Small intestine (tissue), 7 donors: ENCODE data around the gene NFATC3. TPM values are rescaled to one million over a fixed set of nuclear protein-coding genes. Genes with fewer than 3 reads are reported as not detected.

ENCODE experiments used
- DNase-seq, 2 donors: peaks; one replicate each; pipeline versions ENCODE4 v3.0.0 to v3.0.0-alpha.2; 2013
- FAIRE-seq: peaks from 2 replicates; lab custom pipeline; 2012; peaks lifted over from hg19 to GRCh38; lab: Jason Lieb, UNC
- H3K27ac ChIP-seq, 3 donors: one replicate each; pipeline ENCODE4 v1.5.1; 2013; ENCODE audit warnings: low read length in 2 of 3, mild to moderate bottlenecking in 2 of 3, control low read depth in 1 of 3, inconsistent platforms in 1 of 3, low read depth in 1 of 3, moderate library complexity in 1 of 3
- H3K27me3 ChIP-seq, 3 donors: one replicate each; pipeline ENCODE4 v1.6.1; 2013; ENCODE audit warnings: low read length in 3 of 3, inconsistent platforms in 1 of 3; ENCODE audit not compliant: control insufficient read depth in 3 of 3, insufficient read depth in 3 of 3
- H3K36me3 ChIP-seq, 3 donors: one replicate each; pipeline ENCODE4 v1.6.1; 2013; ENCODE audit warnings: low read length in 3 of 3, inconsistent platforms in 1 of 3, low read depth in 1 of 3, mild to moderate bottlenecking in 1 of 3, moderate library complexity in 1 of 3; ENCODE audit not compliant: control insufficient read depth in 3 of 3, insufficient read depth in 2 of 3
- H3K4me1 ChIP-seq, 3 donors: one replicate each; pipeline ENCODE4 v1.6.1; 2013; ENCODE audit warnings: low read length in 2 of 3, inconsistent platforms in 1 of 3, low read depth in 1 of 3, mild to moderate bottlenecking in 1 of 3, moderate library complexity in 1 of 3; ENCODE audit not compliant: control insufficient read depth in 3 of 3, insufficient read depth in 2 of 3
- H3K4me3 ChIP-seq, 3 donors: one replicate each; pipeline ENCODE4 v1.5.1; 2013; ENCODE audit warnings: low read length in 3 of 3, control low read depth in 1 of 3, inconsistent platforms in 1 of 3, low read depth in 1 of 3, mild to moderate bottlenecking in 1 of 3, moderate library complexity in 1 of 3
- H3K9me3 ChIP-seq, 2 donors: one replicate each; pipeline ENCODE4 v1.6.1; 2013; ENCODE audit warnings: low read depth in 1 of 2, low read length in 1 of 2; ENCODE audit not compliant: control insufficient read depth in 2 of 2, insufficient read depth in 1 of 2
- WGBS, 3 donors: extraction: QIAGEN DNeasy Blood & Tissue Kit; methylation state at CpG; one replicate each; pipeline ENCODE4 v1.1.7; 2013; 5-methylcytosine and 5-hydroxymethylcytosine counted together
- polyA plus RNA-seq, 4 donors: library from polyadenylated mRNA; stranded (reverse) in 3 of 4; unstranded in 1 of 4; fragments of 200-250 nt in 3 of 4; fragments of 120-200 nt in 1 of 4; gene quantifications; one replicate each; pipeline versions ENCODE4 v1.2.1 to v1.2.3, GENCODE V29; 2013
- donor health status: healthy with polysubstance abuse.
- donor health status: control.
- donor health status: control.
- donor health status: Bipolar disorder and iron deficiency.
- donor health status: healthy.

Gene NFATC3
- polyA plus RNA-seq, 4 donors: 10.8 to 26.8 (median 13.7) TPM

- H3K36me3 ChIP-seq: peaks cover 4 to 80% (median 7%) of the 10 kb centered on the region in 3 donors
- FAIRE-seq: no peak
- DNase-seq: no peak
Measured at GRCh38 chr16:68075980-68076379, 9.2 kb upstream of the NFATC3 start.

DNA sequence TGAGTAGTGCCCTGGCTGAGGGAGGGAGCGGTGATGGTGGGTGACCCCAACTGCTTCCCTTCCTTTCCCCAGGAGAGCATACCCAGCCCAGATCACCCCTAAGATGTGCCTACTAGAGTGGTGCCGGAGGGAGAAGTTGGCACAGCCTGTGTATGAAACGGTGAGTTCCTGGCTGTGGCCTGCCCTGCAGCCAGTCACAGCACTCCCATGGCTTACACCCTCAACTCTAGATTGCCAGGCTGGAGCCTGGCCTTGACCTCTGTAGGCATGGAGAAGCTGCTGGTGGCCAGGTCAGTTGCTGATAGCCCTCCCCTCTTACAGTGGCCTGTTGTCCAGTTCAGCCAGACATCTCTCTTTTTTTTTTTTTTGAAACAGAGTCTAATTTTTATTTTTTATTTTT lies 8.6 kb upstream of the NFATC3 start:
- DNase-seq (no peak), FAIRE-seq (no peak)
- H3K27me3 ChIP-seq: no peaks in the 10 kb centered on the region
- no peak overlapping the region for H3K4me3 ChIP-seq
- 94 to 95% (median 94%) methylated on average over 3 of the region's 3 CpGs for WGBS, 3 donors
- H3K4me1 ChIP-seq: peaks cover 16 to 39% (median 16%) of the 10 kb centered on the region in 3 donors
- peaks cover 0 to 74% (median 3%) of the 10 kb centered on the region in 3 donors for H3K36me3 ChIP-seq
- no peaks in the 10 kb centered on the region for H3K9me3 ChIP-seq
- no peak overlapping the region for H3K27ac ChIP-seq

More at GRCh38 chr16:68075980-68076379, 9.2 kb upstream of the NFATC3 start:
- Histone ChIP-seq H3K4me3 (no peak overlapping the region), H3K4me1 (peaks cover 12 to 33% (median 13%) of the 10 kb centered on the region in 3 donors), H3K9me3 (no peaks in the 10 kb centered on the region), H3K27ac (no peak overlapping the region), H3K27me3 (no peaks in the 10 kb centered on the region)
- 93 to 98% (median 94%) methylated on average over 3 of the region's 3 CpGs for WGBS, 3 donors

- 49 to 75% (median 69%) methylated on average over 7 of the region's 7 CpGs for WGBS, 3 donors
- Histone ChIP-seq H3K9me3 (no peaks in the 10 kb centered on the region), H3K27me3 (no peaks in the 10 kb centered on the region), H3K4me3 (no peak overlapping the region), H3K4me1 (peaks cover 21 to 54% (median 22%) of the 10 kb centered on the region in 3 donors), H3K36me3 (peaks cover 0 to 59% (median 3%) of the 10 kb centered on the region in 3 donors), H3K27ac (peak overlapping the region; percentile 88 to 95 (median 90))
- DNase-seq: peak in 1 of 2 donors; percentile 58
- FAIRE-seq: no peak
Measured at GRCh38 chr16:68077866-68078700, 7.1 kb upstream of the NFATC3 start.

- Histone ChIP-seq H3K4me1 (peaks cover 21 to 61% (median 29%) of the 10 kb centered on the region in 3 donors), H3K36me3 (peaks cover 0 to 56% (median 3%) of the 10 kb centered on the region in 3 donors), H3K9me3 (no peaks in the 10 kb centered on the region), H3K4me3 (no peak overlapping the region), H3K27me3 (no peaks in the 10 kb centered on the region), H3K27ac (peak overlapping the region; percentile 88 to 95 (median 90))
- DNase-seq (peak in 1 of 2 donors; percentile 17), FAIRE-seq (no peak)
- WGBS, 3 donors: 73 to 85% (median 74%) methylated on average over 8 of the region's 8 CpGs
Measured at GRCh38 chr16:68078701-68079375, 6.3 kb upstream of the NFATC3 start.

DNA sequence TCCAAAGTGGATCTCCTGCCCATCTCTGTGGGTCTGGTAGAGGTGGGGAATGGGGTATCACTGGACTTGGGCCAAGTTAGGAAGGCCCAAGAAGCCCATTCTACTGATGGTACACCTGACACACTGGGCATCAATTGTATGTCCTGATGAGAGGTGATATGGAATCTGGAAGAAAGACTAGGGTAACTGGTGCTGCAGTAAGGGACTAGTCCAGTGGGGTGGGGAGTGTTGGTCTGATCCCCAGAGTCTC lies 5.9 kb upstream of the NFATC3 start:
- FAIRE-seq (no peak), DNase-seq (no peak)
- H3K4me1 ChIP-seq: peaks cover 24 to 66% (median 33%) of the 10 kb centered on the region in 3 donors
- H3K4me3 ChIP-seq: no peak overlapping the region
- peaks cover 0 to 51% (median 3%) of the 10 kb centered on the region in 3 donors for H3K36me3 ChIP-seq
- no peaks in the 10 kb centered on the region for H3K9me3 ChIP-seq
- peak overlapping the region; percentile 88 to 95 (median 90) for H3K27ac ChIP-seq
- H3K27me3 ChIP-seq: no peaks in the 10 kb centered on the region

GRCh38 chr16:68079626-68080344 lies 5.4 kb upstream of the NFATC3 start:
- FAIRE-seq: no peak
- 6 to 15% (median 14%) methylated on average over 12 to 13 of the region's 13 CpGs for WGBS, 3 donors
- Histone ChIP-seq H3K36me3 (peaks cover 0 to 46% (median 3%) of the 10 kb centered on the region in 3 donors), H3K4me3 (no peak overlapping the region), H3K27ac (peak overlapping the region; percentile 88 to 95 (median 90)), H3K4me1 (peaks cover 24 to 68% (median 34%) of the 10 kb centered on the region in 3 donors), H3K27me3 (no peaks in the 10 kb centered on the region), H3K9me3 (no peaks in the 10 kb centered on the region)
- peak; percentile 91 to 94 for DNase-seq

DNA sequence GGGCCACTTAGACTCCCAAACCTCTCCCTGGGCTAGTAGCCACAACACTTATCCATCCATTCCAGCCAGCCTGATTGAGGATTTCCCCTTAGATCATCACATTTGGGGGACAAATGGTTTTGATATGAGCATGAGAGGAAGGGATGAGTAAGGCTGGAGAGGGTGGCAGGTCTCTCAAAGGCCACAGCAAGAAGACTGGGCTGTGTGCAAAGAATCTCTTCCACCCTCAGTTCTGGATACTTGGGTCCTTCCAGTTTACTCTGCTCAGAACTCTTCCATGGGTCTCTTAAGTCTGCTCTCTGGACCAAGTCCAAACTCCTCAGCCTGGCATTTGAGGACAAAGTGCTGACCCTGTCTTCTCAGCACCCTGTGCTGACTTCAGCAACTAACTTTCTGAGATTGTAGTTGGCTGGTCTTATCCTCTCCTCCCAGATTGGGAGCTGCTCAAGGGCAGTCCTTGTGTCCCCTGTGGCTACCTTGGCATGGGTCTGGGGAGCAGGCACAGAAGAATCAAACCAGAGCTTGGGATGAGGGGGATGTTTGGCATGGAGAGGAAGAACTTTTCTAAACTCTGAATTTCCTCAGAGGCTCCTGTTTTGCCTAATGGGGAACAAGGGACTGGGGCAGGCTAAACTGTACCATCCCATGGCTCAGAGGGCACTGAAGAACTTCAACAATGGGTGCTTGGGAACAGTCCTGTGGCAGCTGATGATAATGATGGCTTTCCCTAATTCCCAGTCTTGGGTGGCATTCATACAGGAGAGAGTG lies 3.1 kb upstream of the NFATC3 start:
- Histone ChIP-seq H3K36me3 (peaks cover 0 to 24% (median 0%) of the 10 kb centered on the region in 3 donors), H3K27ac (peak overlapping the region; percentile 31 to 88 (median 79)), H3K4me1 (peaks cover 24 to 68% (median 34%) of the 10 kb centered on the region in 3 donors), H3K27me3 (no peaks in the 10 kb centered on the region), H3K4me3 (no peak overlapping the region), H3K9me3 (no peaks in the 10 kb centered on the region)
- DNase-seq: peak; percentile 87 to 93
- no peak for FAIRE-seq
